Lung (tissue), 12 donors: ENCODE results near the gene HSPD1. TPM values are rescaled to one million over a fixed set of nuclear protein-coding genes. Genes with fewer than 3 reads are reported as not detected.

Source experiments
- ATAC-seq: fragments of 200-7000 bp; cut with Tn5 transposase; one replicate; pipeline ENCODE4 v1.9.1; 2020; ENCODE audit warnings: moderate number of reproducible peaks; ENCODE audit not compliant: insufficient read depth, low FRiP score
- DNase-seq, 3 donors: peaks; one replicate each; pipeline ENCODE4 v3.0.0-alpha.2; 2013 to 2017
- H3K27ac ChIP-seq, 2 donors: one replicate each; pipeline ENCODE4 v1.5.1; 2013; ENCODE audit warnings: mild to moderate bottlenecking in 2 of 2, moderate library complexity in 2 of 2, control low read depth in 1 of 2, inconsistent platforms in 1 of 2, low read depth in 1 of 2, low read length in 1 of 2
- H3K27me3 ChIP-seq, 3 donors: one replicate each; pipeline ENCODE4 v1.5.1; 2013; ENCODE audit warnings: low read length in 2 of 3; ENCODE audit not compliant: control insufficient read depth in 3 of 3, insufficient read depth in 3 of 3
- H3K36me3 ChIP-seq, 4 donors: one replicate each; pipeline ENCODE4 v1.5.1; 2013; ENCODE audit warnings: low read length in 4 of 4, mild to moderate bottlenecking in 1 of 4, moderate library complexity in 1 of 4; ENCODE audit not compliant: control insufficient read depth in 4 of 4, insufficient read depth in 4 of 4
- H3K4me1 ChIP-seq, 5 donors: one replicate each; pipeline ENCODE4 v1.5.1; 2013; ENCODE audit warnings: low read length in 5 of 5, mild to moderate bottlenecking in 2 of 5, moderate library complexity in 1 of 5; ENCODE audit not compliant: control insufficient read depth in 5 of 5, insufficient read depth in 5 of 5
- H3K4me3 ChIP-seq: one replicate; pipeline ENCODE4 v1.5.1; 2013; ENCODE audit warnings: mild to moderate bottlenecking, control low read depth, moderate library complexity
- H3K9ac ChIP-seq, 2 donors: one replicate each; pipeline ENCODE4 v1.5.1; 2013; ENCODE audit warnings: low read length in 2 of 2, control low read depth in 1 of 2; ENCODE audit not compliant: insufficient read depth in 1 of 2
- H3K9me3 ChIP-seq, 4 donors: one replicate each; pipeline ENCODE4 v1.5.1; 2013; ENCODE audit warnings: low read length in 3 of 4, mild to moderate bottlenecking in 1 of 4, moderate library complexity in 1 of 4; ENCODE audit not compliant: control insufficient read depth in 4 of 4, insufficient read depth in 3 of 4
- WGBS, 2 donors: extraction: QIAGEN DNeasy Blood & Tissue Kit; methylation state at CpG; one replicate each; pipeline ENCODE4 v1.1.7; 2013; 5-methylcytosine and 5-hydroxymethylcytosine counted together
- polyA plus RNA-seq, 2 donors: library from polyadenylated mRNA; stranded (reverse); fragments of 200-250 nt; gene quantifications; one replicate each; pipeline ENCODE4 v1.2.1, GENCODE V29; 2013
- total RNA-seq, 2 donors: library from RNA; depleted of rRNA in 1 of 2; stranded (reverse); fragments of >200 nt in 1 of 2; gene quantifications; one replicate each; pipeline ENCODE4 v1.2.1, GENCODE V29; 2014 to 2021
- TF ChIP-seq, protein P1 (sequence below): IDR thresholded peaks from 2 replicates; pipeline ENCODE4 v1.5.1; 2012; ENCODE audit warnings: mild to moderate bottlenecking; ENCODE audit errors: control extremely low read depth, extremely low read depth
- donor health status: control.
- donor health status: control.
- donor health status: Bipolar disorder and iron deficiency.
- donor health status: healthy.
- donor health status: DM: yes; HTN: yes; CAD: no.

Gene HSPD1
- total and polyA plus RNA-seq, 4 donors: 154 to 416 (median 189) TPM

DNA sequence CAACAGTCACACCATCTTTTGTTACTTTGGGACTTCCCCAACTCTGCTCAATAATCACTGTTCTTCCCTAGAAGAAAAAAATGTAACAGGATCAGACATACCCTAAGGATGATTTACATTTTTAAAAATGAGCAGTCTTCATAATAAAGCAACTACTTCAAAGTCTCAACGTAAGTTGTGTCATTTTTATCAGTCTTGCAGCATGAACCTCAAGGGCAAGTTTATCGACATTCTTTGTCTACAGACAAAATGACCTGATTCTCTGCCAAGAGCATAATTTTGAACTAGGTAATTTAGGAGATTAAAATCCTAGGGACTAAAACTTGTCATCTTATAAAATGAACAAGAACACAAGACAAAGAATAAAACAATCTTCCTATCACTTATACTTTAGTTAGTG lies 2.3 kb downstream of the HSPD1 start:
- WGBS, 2 donors: 37 to 56% methylated on average over 2 of the region's 2 CpGs
- TF ChIP-seq, protein P1, sequence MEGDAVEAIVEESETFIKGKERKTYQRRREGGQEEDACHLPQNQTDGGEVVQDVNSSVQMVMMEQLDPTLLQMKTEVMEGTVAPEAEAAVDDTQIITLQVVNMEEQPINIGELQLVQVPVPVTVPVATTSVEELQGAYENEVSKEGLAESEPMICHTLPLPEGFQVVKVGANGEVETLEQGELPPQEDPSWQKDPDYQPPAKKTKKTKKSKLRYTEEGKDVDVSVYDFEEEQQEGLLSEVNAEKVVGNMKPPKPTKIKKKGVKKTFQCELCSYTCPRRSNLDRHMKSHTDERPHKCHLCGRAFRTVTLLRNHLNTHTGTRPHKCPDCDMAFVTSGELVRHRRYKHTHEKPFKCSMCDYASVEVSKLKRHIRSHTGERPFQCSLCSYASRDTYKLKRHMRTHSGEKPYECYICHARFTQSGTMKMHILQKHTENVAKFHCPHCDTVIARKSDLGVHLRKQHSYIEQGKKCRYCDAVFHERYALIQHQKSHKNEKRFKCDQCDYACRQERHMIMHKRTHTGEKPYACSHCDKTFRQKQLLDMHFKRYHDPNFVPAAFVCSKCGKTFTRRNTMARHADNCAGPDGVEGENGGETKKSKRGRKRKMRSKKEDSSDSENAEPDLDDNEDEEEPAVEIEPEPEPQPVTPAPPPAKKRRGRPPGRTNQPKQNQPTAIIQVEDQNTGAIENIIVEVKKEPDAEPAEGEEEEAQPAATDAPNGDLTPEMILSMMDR: no peak
- Histone ChIP-seq H3K36me3 (peaks cover 6 to 45% (median 35%) of the 10 kb centered on the region in 4 donors), H3K9ac (peak overlapping the region in 1 of 2 donors; percentile 97), H3K9me3 (no peaks in the 10 kb centered on the region), H3K27me3 (no peaks in the 10 kb centered on the region), H3K27ac (no peak overlapping the region), H3K4me3 (no peak overlapping the region), H3K4me1 (peaks cover 0 to 20% (median 10%) of the 10 kb centered on the region in 5 donors)
- DNase-seq (no peak), ATAC-seq (no peak)

DNA sequence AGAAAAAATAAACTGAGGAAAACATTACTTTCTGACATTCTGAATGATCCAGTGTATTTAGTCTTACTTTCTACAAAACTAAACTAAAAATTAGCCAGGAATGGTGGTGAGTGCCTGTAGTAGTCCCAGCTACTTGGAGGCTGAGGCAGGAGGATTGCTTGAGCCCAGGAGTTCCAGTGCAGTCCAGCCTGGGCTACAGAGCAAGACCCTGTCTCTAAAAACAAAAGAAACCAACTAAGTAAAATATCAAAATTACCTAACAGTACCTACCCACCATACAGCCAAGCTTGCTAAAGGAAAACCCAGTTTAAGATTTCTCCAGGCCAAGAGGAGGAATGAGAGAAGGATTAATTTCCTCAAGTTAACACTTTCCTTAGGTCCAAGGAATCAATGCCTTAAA lies 2.9 kb downstream of the HSPD1 start:
- H3K9ac ChIP-seq: no peak overlapping the region
- no peaks in the 10 kb centered on the region for H3K9me3 ChIP-seq
- no peaks in the 10 kb centered on the region for H3K27me3 ChIP-seq
- no peak for ATAC-seq
- no peak for DNase-seq
- H3K36me3 ChIP-seq: peaks cover 12 to 48% (median 37%) of the 10 kb centered on the region in 4 donors
- peaks cover 0 to 19% (median 10%) of the 10 kb centered on the region in 5 donors for H3K4me1 ChIP-seq
- no peak overlapping the region for H3K27ac ChIP-seq
- TF ChIP-seq, protein P1: no peak
- H3K4me3 ChIP-seq: no peak overlapping the region

DNA sequence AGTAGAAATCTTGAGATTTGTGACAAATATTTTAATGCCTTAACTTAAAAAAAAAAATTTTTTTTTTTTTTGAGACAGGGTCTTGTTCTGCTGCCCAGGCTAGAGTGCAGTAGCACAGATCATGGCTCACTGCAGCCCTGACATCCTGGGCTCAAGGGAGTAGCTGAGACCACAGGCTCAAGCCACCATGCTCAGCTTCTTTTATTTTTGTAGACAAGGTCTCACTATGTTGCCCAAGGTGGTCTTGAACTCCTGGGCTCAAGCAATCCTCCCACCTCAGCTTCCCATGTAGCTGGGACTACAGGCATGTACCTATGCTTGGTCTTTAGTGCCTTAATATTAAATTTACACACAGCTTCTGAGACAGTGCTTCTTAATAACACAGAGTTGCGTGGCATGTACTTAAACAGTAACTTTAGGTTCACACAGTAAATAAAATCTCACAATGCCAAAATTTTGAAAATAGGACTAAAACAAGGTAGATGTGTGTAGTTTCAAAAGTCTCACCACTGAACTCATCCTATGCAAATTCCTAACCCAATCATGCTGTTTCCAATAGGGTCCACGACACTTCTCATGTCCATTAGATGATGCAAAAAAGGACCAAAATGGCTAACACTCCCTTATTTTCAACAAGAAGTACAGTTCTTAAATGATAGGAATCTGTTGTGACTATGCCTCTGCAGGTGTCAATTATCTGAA lies 4.1 kb downstream of the HSPD1 start:
- Histone ChIP-seq H3K27ac (no peak overlapping the region), H3K36me3 (peaks cover 13 to 56% (median 43%) of the 10 kb centered on the region in 4 donors), H3K4me3 (no peak overlapping the region), H3K9me3 (no peaks in the 10 kb centered on the region), H3K9ac (no peak overlapping the region), H3K4me1 (peaks cover 0 to 15% (median 8%) of the 10 kb centered on the region in 5 donors), H3K27me3 (no peaks in the 10 kb centered on the region)
- TF ChIP-seq, protein P1: no peak
- WGBS, 2 donors: 94 to 95% methylated on average over 2 of the region's 2 CpGs
- no peak for DNase-seq
- ATAC-seq: no peak
